ENCODE measurements around the gene TRIM37. TPM values are rescaled to one million over a fixed set of nuclear protein-coding genes. Genes with fewer than 3 reads are reported as not detected.

TRIM37 gene
- total RNA-seq, 2 experiments from 2014 or later, result 25.1 to 26.0 TPM

DNA sequence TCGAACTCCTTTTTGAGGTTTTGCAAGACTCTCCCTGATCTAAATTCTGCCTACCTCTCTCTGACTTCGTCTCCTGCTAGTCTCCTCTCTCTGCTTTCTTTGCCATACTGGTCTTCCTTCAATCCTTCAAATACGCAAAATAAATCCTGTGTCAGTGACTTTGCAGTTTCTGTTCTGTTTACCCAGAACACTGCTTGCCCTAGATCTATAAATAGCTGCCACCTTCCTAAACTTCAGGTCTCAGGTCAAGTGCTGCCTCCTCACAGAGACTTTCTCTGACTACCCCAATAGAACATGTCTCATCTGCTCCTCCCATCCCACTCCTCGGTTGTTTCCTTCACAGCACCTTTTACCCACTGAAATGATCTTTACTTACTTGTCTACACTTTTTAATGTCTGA lies 78.9 kb downstream of the TRIM37 start:
- no peak for DNase-seq
- Mint-ChIP-seq H3K4me1 (peaks cover 7% of the 10 kb centered on the region), H3K27ac (peak overlapping the region; percentile 8), H3K9me3 (no peaks in the 10 kb centered on the region), H3K27me3 (no peaks in the 10 kb centered on the region), H3K36me3 (peaks cover 8% of the 10 kb centered on the region), H3K4me3 (no peak overlapping the region)

DNA sequence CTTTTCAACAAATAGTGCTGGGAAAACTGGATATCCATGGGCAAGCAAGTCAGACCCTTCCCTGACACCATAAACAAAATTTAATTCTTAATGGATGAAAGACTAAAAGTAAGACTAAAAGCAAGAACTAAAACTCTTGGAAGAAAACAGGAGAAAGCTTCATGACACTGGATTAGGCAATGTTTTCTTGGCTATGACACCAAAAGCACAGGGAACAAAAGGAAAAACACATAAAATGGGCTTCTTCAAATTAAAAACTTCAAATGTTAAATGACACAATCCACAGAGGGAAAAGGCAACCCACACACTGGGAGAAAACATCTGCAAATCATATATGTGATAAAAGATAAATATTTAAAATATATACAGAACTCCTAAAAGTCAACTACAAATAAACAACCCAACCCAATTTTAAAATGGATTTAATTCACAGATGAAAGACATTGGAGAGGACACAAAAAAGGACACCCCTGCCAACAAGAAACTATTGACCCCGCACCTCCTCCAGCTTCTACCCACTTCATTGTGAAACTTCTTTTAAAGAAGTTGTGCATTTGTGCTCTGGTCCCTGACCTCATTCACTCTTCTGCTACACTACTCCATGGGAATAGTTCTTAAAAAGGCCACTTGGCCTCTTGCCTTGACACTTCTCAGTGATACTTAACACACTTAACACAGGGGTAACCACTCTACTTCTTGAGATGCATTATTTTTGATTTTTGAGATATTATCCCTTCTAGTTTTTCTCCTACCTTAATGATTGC lies 80.3 kb downstream of the TRIM37 start:
- H3K27ac Mint-ChIP-seq, result no peak overlapping the region
- H3K4me1 Mint-ChIP-seq, result peaks cover 7% of the 10 kb centered on the region
- no peak overlapping the region for H3K4me3 Mint-ChIP-seq
- no peak for DNase-seq
- H3K36me3 Mint-ChIP-seq, result peaks cover 10% of the 10 kb centered on the region
- H3K27me3 Mint-ChIP-seq, result no peaks in the 10 kb centered on the region
- H3K9me3 Mint-ChIP-seq, result peaks cover 2% of the 10 kb centered on the region

DNA sequence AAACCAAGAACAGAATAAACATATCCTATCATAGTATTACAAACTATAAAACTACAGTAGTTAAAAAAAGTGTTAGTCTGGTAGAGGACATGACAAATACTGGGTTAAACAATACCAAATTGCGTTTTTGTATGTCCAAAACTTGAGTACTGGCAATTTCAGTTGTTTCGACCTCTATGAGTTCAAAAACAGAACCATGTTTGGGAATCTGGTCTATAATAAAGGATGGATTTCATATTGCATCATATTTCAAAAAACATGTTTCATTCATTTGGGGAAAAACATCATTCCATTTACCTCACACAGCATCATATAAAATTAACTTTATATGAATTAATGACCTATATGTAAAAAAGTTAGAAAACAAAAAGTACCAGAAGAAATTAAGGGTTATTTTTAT lies 81.8 kb downstream of the TRIM37 start:
- H3K4me3 Mint-ChIP-seq, result no peak overlapping the region
- H3K27ac Mint-ChIP-seq, result no peak overlapping the region
- H3K27me3 Mint-ChIP-seq, result no peaks in the 10 kb centered on the region
- peaks cover 3% of the 10 kb centered on the region for H3K9me3 Mint-ChIP-seq
- H3K4me1 Mint-ChIP-seq, result peaks cover 7% of the 10 kb centered on the region
- DNase-seq, result no peak
- H3K36me3 Mint-ChIP-seq, result peaks cover 19% of the 10 kb centered on the region

DNA sequence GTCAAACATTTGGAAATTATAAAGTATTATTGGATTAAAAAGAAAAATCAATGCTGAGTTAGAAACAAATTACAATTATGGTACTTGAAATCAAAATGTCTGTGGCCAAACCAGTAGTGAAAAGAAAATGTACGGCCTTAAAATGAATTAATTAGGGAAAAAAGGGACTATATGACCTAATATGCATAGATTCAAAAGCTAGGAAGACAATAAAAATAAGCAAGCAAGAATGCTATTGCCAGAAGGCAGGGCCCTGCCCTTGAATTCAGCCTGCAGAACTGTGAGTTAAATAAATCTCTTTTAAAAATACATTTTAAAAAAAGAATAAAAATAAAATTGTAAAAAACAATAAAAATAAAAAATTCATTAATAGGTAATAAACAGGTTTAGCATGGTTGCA lies 88.7 kb downstream of the TRIM37 start:
- Mint-ChIP-seq H3K27ac (no peak overlapping the region), H3K27me3 (no peaks in the 10 kb centered on the region), H3K9me3 (peaks cover 3% of the 10 kb centered on the region), H3K4me3 (no peak overlapping the region), H3K36me3 (peaks cover 24% of the 10 kb centered on the region), H3K4me1 (no peaks in the 10 kb centered on the region)
- no peak for DNase-seq

DNA sequence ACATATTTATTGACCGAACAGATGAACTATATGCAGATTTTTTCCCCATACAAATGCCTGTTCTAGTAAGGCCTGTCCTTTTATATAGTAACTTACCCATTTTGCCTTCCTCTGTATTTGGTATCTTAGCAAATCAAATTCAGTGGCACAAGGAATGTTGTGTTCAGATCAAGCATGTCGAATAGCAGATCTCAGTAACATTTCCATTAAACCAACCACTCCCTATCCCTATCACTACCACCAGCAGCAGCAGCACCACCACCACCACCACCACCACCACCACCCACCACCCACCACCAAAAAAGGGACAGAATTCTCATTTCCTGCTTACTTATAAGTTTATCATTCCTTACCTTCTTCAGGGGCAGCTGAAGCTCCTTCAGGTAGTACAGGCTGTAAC lies 94.7 kb downstream of the TRIM37 start:
- DNase-seq, result no peak
- Mint-ChIP-seq H3K27me3 (no peaks in the 10 kb centered on the region), H3K4me3 (no peak overlapping the region), H3K4me1 (peaks cover 3% of the 10 kb centered on the region), H3K27ac (no peak overlapping the region), H3K36me3 (peaks cover 8% of the 10 kb centered on the region), H3K9me3 (no peaks in the 10 kb centered on the region)

DNA sequence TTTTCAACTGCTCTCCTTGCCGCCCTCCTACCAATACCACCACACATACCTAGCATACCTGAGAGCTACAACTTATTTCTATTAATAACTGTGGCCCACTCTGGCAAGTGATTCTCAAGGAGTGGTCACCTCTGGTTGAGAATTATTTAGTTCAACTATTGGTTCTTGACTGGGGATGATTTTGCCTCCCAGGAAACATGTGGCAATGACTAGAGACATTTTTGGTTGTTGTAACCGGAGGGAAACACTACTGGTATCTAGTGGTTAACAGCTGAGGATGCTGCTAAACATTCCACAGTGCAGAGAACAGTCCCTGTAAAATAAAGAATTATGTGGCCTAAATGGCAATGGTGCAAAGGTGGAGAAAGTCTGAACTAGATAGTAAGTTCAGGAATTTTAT lies 96.7 kb downstream of the TRIM37 start:
- H3K27ac Mint-ChIP-seq, result no peak overlapping the region
- no peak overlapping the region for H3K4me3 Mint-ChIP-seq
- no peaks in the 10 kb centered on the region for H3K9me3 Mint-ChIP-seq
- H3K4me1 Mint-ChIP-seq, result peaks cover 3% of the 10 kb centered on the region
- H3K27me3 Mint-ChIP-seq, result no peaks in the 10 kb centered on the region
- H3K36me3 Mint-ChIP-seq, result peaks cover 5% of the 10 kb centered on the region
- DNase-seq, result no peak

DNA sequence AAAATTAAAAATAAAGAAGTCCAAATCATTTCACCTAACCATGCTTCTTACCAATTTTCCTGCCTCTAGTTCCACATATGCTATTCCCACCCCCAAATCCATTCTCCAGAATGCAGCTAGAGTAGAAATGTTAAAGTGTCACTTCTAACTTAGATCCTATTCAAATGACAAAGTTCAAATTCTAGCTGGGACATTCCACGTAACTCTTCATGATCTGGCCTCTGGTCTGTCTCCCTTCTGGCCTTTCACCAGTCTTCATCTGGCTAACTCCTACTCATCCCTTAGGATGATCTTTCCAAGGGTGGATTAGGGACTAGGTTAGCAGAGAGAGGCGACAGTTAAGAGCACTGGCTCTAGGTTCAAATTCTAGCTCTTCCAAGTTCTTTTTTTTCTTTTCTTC lies 97.9 kb downstream of the TRIM37 start:
- Mint-ChIP-seq H3K9me3 (no peaks in the 10 kb centered on the region), H3K27me3 (no peaks in the 10 kb centered on the region), H3K27ac (no peak overlapping the region), H3K4me3 (no peak overlapping the region), H3K4me1 (peaks cover 11% of the 10 kb centered on the region), H3K36me3 (peaks cover 5% of the 10 kb centered on the region)
- DNase-seq, result no peak

DNA sequence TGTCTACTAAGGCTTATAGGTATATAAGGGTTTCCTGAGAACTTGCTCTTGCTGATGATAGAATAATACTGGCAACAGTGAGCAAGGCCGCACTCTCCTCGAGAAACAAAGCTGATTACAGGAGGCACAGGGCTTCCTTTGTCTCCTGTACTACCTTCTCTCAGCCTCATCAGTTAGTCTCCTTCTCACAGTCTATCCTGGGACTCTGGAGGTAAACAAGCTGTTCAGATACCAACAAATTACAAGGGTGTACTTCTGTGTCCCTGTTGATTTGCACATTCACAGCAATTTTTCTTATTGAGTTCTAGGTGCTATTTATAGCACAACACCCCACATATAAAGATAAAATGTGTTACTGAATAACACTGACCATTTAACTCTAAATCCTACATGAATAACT lies 98.7 kb downstream of the TRIM37 start:
- peaks cover 11% of the 10 kb centered on the region for H3K4me1 Mint-ChIP-seq
- no peak for DNase-seq
- peaks cover 2% of the 10 kb centered on the region for H3K36me3 Mint-ChIP-seq
- no peaks in the 10 kb centered on the region for H3K27me3 Mint-ChIP-seq
- no peaks in the 10 kb centered on the region for H3K9me3 Mint-ChIP-seq
- no peak overlapping the region for H3K27ac Mint-ChIP-seq
- H3K4me3 Mint-ChIP-seq, result no peak overlapping the region

DNA sequence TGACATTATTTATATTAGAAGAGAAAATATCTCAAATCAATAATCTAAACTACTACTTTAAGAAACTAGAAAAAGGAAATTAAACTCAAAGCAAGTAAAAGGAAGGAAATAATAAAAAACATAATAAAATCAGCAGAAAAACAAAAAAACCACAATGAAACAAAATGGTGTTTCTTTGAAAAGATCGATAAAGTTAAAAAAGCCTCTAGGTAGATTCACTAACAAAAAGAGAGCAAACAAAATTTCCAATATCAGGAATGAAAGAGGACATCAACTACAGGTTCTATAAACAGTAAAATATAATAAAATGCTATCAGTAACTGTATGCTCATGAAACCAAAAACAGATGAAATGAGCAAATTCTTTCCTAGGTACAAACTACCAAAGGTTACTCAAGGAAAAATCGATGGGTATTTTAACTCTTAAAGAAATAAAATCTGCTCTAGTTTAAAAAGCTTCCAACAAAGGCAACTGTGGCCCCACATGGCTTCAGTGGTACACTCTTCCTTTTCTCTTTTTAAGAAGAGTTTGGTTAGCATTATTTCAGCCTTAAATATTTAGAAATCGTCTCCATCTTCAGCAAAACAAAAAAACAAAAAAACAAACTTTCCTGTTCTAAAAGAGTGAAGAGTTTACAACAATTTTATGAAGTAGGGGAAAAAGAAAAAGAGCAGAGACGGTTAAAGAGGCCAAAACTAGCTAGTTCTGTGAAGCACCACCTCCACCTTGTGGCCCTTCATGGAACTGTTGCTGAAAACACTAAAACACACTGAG lies 102.2 kb downstream of the TRIM37 start:
- Mint-ChIP-seq H3K27me3 (no peaks in the 10 kb centered on the region), H3K4me3 (peak overlapping the region; percentile 14), H3K27ac (peak overlapping the region; percentile 84), H3K36me3 (peaks cover 9% of the 10 kb centered on the region), H3K4me1 (peaks cover 32% of the 10 kb centered on the region), H3K9me3 (no peaks in the 10 kb centered on the region)
- peak; percentile 43 for DNase-seq

DNA sequence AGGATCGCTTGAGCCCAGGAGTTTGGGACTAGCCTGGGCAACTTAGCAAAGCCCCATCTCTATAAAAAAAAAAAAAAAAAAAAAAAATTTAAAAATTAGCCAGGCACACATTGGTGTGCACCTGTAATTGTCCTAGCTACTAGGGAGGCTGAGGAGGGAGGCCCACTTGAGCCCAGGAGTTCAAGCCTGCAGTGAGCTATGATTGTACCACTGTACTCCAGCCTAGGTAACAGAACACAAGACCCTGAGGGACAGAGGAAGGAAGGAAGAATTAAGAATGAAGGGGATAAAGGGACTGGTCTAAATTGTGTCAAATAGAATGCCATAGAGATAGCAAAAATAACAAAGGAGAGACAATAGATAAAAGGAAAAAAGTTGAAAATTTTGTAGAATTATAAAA lies 102.8 kb downstream of the TRIM37 start:
- H3K4me3 Mint-ChIP-seq, result no peak overlapping the region
- H3K9me3 Mint-ChIP-seq, result no peaks in the 10 kb centered on the region
- H3K27me3 Mint-ChIP-seq, result no peaks in the 10 kb centered on the region
- no peak for DNase-seq
- H3K27ac Mint-ChIP-seq, result no peak overlapping the region
- peaks cover 32% of the 10 kb centered on the region for H3K4me1 Mint-ChIP-seq
- H3K36me3 Mint-ChIP-seq, result peaks cover 14% of the 10 kb centered on the region

DNA sequence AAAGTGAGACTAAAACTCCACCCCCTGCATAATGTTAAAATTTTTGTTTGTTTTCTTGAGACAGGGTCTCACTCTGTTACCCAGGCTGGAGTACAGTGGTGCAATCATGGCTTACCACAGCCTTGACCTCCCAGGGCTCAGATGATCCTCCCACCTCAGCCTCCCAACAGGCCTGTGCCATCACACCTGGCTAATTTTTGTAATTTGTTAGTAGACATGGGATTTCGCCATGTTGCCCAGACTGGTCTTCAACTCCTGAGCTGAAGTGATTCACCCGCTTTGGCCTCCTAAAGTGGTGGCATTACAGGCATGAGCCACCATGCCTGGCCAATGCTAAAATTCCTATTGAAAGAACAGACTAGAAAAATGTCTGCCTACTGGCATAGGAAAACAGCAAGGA lies 103.8 kb downstream of the TRIM37 start:
- Mint-ChIP-seq H3K36me3 (peaks cover 15% of the 10 kb centered on the region), H3K27ac (no peak overlapping the region), H3K27me3 (no peaks in the 10 kb centered on the region), H3K9me3 (no peaks in the 10 kb centered on the region), H3K4me3 (no peak overlapping the region), H3K4me1 (peaks cover 32% of the 10 kb centered on the region)
- no peak for DNase-seq

DNA sequence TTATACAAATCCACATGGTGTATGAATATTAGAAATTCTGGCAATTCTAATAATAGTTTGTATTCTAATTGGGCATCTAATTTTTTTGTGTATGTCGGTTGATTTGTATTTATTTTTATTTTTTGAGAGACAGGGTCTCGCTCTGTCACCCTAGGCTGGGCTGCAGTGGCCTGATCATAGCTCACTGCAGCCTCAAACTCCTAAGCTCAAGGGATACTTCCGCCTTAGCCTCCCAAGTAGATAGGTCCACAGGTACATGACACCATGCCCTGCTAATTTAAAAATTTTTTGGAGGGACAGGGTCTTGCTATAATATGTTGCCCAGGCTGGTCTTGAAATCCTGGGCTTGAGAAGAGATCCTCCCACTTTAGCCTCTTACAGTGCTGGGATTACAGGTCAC lies 104.6 kb downstream of the TRIM37 start:
- Mint-ChIP-seq H3K27me3 (no peaks in the 10 kb centered on the region), H3K4me1 (peaks cover 29% of the 10 kb centered on the region), H3K9me3 (no peaks in the 10 kb centered on the region), H3K36me3 (peaks cover 15% of the 10 kb centered on the region), H3K27ac (no peak overlapping the region), H3K4me3 (no peak overlapping the region)
- no peak for DNase-seq

DNA sequence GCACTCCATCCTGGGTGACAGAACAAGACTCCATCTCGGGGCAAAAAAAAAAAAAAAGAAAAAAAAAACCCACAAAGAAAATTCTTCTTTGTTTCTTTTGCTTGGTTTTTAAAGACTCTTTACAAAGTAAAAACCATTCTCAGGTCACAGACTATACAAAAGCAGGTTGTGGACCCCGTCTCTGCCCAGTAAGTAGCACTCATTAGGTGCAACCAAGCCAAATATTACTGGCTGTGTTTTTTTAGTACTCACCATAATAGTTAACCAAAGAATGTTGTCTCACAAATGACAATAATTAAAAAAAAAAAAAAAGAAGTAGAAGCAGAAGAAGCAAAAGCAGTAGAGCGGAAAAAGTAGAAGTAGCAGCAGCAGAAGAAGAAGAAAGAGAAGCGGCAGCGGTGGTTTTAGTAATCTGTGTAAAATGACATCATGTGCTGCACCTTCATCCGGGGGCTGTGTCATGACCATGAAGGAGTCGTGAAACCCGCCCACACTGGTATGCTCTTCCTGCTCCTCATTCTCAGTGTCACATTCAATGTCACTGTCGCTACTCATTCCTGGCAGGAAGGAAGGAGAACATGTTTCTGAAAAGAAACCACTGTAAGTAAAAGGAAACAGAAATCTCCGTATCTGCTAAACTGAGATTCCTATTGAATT lies 105.4 kb downstream of the TRIM37 start:
- DNase-seq, result peak; percentile 76
- Mint-ChIP-seq H3K4me1 (peaks cover 29% of the 10 kb centered on the region), H3K27me3 (no peaks in the 10 kb centered on the region), H3K27ac (peak overlapping the region; percentile 93), H3K9me3 (no peaks in the 10 kb centered on the region), H3K4me3 (peak overlapping the region; percentile 81), H3K36me3 (peaks cover 15% of the 10 kb centered on the region)

DNA sequence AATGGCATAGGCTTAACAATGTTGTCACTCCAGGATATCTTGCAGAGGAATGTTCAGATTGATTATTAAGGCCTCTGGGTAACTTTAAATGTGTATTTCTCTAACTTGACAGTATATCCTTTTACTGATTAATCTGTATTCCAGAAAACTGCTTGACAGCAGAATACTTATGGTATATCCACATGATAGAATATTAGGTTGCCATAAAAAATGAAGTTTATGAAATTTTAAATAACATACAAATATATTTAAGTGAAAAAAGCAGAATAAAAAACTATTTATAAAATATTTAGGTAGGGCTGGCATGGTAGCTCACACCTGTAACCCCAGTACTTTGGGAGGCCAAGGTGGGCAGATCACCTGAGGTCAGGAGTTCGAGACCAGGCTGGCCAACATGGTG lies 106.7 kb downstream of the TRIM37 start:
- no peak for DNase-seq
- Mint-ChIP-seq H3K9me3 (no peaks in the 10 kb centered on the region), H3K36me3 (peaks cover 15% of the 10 kb centered on the region), H3K27me3 (no peaks in the 10 kb centered on the region), H3K4me1 (peaks cover 29% of the 10 kb centered on the region), H3K4me3 (peak overlapping the region; percentile 32), H3K27ac (no peak overlapping the region)

DNA sequence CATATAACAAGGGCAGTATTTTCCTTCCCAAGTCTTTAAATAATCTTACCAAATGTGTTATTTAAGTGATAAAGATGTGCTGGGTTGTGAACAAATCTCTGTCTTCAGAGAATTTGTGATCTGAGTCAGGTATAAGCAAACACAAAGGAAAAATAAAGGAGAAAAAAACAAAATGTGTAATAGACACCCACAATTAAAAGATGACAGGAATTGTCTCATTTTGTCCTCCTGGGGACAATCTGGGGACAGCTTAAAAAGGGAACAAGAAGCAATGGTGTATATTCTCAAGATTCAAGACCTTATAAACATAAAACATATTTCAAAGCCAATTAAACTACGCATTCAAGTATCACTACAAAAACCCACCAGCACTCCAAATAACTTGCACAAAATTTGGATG lies 107.2 kb downstream of the TRIM37 start:
- DNase-seq, result no peak
- Mint-ChIP-seq H3K9me3 (no peaks in the 10 kb centered on the region), H3K36me3 (peaks cover 15% of the 10 kb centered on the region), H3K27ac (no peak overlapping the region), H3K4me1 (peaks cover 26% of the 10 kb centered on the region), H3K4me3 (no peak overlapping the region), H3K27me3 (no peaks in the 10 kb centered on the region)

All from activated naive CD8-positive, alpha-beta T cell treated with anti-CD3 and anti-CD28 coated beads for 36 hours (primary cell).